Liver (tissue), 2 donors: Measurements from ENCODE around the gene ATE1.

ENCODE experiments used
- MAX ChIP-seq: IDR thresholded peaks from 2 replicates; pipeline ENCODE4 v1.6.1; 2016; ENCODE audit warnings: antibody characterized with exemption
- RAD21 ChIP-seq, 2 donors: IDR thresholded peaks; 2 replicates each; pipeline ENCODE4 v1.6.1; 2016; ENCODE audit warnings: antibody characterized with exemption in 2 of 2, mild to moderate bottlenecking in 2 of 2
- RXRA ChIP-seq, 2 donors: IDR thresholded peaks; 2 replicates each; pipeline ENCODE4 v1.6.1; 2017 to 2018; ENCODE audit warnings: antibody characterized with exemption in 2 of 2, mild to moderate bottlenecking in 1 of 2
- donor health status: healthy.

DNA sequence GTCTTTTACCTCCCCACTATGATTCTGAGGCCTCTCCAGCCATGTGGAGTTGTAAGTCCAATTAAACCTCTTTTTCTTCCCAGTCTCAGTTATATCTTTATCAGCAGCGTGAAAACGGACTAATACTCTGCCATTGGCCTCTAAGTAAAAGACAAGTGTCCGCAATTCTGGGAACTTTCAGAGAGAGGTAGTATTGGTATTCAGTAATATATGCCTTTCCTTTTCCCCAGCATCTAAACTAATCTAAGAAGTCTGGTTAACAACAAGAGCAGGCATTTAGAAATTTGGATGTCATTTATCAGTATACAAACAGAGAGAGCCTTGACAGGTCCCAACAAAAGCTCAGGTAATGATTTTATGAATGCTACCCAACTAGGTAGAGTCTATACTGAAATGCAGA lies 95.2 kb downstream of the ATE1 start:
- TF ChIP-seq RAD21 (IDR thresholded peaks at IDR 0.05) (no peak), MAX (no peak), RXRA (IDR thresholded peaks at IDR 0.05) (no peak)
